ENCODE results near the gene GEMIN7.

GEMIN7 gene

DNA sequence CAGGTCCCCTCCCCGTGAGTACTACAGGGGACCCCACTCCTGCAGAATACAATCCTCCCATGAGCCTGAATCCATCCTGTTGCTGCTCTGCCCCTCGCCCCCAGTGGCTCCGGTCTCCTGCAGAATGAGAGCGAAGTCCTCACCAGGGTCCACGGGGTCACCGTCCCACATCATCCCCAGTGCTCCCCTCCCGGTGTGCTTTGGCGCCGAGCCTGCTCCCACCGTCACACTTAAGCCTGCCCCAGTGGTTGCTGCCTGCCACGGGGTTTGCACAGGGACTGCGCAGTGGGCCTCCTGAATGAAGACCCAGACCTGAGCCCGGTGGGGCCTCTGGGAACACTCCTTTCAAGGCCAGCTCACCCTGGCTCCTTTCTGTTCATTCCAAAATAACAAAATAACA lies 51.2 kb downstream of the GEMIN7 start:
- no peak for FAIRE-seq

DNA sequence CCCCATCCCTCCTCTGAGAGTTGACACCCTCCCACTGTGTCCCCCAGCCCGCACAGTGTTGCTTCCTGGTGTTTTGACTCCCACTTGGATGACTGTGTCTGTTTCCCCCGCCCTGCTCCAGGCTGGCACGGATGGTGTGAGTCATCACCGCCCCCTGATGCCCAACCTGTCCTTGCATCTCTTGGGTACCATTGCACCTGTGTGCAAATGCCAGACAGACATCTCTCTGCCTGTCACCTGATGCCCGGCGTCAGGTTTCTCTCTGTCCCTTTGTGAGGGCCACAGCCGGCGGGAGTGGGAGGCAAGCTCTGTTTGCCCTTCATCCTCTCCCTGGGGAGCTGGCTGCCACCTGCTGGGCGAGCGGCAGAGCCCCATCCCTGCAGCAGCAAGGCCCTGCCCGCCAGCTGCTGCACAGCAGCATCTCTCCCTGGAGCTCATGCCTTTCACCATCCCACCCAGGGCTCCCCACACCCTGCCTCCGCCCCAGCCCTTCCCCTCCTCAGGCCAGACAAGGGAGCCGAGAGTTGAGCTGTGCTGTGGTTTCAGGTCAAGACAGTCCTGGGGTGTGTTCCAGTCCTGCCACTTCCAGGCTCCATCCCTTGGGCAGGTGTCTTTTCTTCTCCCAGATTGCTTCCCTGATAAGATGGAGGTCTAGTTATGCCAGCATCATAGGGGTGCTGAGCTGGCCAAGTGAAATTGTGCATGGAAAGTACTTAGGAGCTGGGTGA lies 52.0 kb downstream of the GEMIN7 start:
- no peak for FAIRE-seq

DNA sequence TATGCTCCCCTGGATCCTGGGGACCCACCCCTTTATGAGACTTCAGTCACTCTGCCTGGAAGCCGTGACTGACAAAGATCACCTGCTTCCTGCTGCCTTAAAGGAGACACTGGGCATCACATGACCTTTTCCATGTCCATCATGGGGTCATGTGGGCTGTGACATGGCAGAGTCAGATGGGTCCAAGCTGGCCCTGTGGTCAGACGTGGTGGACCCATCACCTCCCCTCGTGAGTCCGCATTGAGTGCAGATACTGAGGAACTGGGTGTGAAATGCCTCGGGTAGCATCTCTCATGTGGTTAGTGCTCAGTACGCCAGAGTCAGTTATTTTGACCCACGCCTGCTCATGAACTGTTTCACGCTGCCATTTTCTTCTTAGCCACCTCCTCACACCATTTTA lies 54.6 kb downstream of the GEMIN7 start:
- FAIRE-seq, result no peak

GRCh38 chr19:45135176-45135885 lies 56.3 kb downstream of the GEMIN7 start:
- FAIRE-seq, result no peak

GRCh38 chr19:45136507-45137178 lies 57.6 kb downstream of the GEMIN7 start:
- no peak for FAIRE-seq

DNA sequence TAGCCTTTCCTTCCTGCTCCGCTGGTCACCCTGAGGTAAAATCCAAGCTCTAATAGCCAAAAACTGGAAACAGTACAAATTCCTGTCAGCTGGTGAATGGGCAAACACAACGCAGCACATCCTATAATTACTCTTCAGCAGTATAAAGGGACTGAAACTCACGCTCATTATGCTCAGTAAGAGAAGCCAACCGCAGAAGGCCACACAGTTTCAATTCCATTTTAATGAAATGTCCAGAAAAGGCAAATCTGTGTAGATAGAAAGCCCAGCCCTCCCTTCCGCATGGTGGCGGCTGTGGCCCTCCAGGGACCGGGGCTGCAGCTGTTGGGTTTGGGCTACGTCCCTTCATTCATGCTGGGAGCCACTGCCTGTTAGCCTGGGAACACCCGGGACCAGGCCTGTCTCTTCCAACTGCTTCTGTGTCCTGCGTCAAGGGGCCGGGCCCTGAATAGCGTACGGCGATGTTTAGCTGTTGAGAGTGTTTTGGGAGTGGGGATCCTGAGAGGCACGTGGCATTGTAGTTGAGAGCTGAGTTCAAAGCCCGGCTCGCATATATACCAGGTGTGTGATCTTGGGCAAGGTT lies 58.2 kb downstream of the GEMIN7 start:
- FAIRE-seq, result no peak

GRCh38 chr19:45138303-45138751 lies 59.3 kb downstream of the GEMIN7 start:
- no peak for FAIRE-seq

GRCh38 chr19:45139286-45140143 lies 60.5 kb downstream of the GEMIN7 start:
- FAIRE-seq, result no peak

DNA sequence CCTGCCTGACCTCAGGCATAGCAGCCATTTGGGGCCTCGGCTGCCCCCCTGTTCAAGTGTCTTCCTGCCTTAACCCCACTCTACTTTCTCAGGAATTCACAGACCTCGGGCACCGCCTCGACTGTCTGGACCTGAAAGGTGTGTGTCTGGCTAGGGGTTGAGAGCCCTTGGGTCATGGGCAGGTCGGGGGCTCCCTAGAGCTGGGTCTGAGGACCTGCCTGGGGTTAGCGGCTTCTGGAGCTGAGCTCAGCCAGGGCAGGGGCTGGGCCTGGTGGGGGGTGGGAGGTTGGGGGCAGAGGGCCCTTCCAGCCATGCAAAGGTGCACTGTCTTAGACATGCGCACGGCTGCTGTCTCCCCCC lies 61.1 kb downstream of the GEMIN7 start:
- FAIRE-seq, result no peak

DNA sequence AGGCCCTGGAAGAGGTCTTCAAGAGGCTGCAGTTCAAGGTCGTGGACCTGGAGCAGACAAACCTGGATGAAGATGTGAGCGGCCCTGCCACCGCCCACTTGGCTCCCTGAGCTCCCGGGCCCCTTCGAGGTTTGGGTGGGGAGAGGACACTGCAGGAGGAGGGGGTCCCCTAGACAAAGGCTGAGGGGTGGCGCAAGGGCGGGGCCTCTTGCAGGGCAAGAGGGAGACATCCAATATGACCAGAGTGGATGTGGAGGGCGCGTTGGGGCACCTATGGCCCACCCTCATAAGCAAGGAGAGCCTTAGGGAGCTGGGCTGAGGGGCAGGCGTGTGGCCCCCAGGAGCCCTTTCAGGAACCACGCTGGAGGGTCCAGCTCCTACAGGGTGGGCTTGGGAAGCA lies 61.5 kb downstream of the GEMIN7 start:
- FAIRE-seq, result no peak
